ENCODE results near the gene C1orf115. TPM values are rescaled to one million over a fixed set of nuclear protein-coding genes. Genes with fewer than 3 reads are reported as not detected.
"Not testable (repeated sequence)": the region's sequence is repeated elsewhere in the genome, so short reads cannot be mapped to it uniquely, and the experiment has no call there.

C1orf115 gene
- polyA plus RNA-seq, 1 of the 3 experiments (the other 2 are of a cell fraction), result 4.2 TPM

DNA sequence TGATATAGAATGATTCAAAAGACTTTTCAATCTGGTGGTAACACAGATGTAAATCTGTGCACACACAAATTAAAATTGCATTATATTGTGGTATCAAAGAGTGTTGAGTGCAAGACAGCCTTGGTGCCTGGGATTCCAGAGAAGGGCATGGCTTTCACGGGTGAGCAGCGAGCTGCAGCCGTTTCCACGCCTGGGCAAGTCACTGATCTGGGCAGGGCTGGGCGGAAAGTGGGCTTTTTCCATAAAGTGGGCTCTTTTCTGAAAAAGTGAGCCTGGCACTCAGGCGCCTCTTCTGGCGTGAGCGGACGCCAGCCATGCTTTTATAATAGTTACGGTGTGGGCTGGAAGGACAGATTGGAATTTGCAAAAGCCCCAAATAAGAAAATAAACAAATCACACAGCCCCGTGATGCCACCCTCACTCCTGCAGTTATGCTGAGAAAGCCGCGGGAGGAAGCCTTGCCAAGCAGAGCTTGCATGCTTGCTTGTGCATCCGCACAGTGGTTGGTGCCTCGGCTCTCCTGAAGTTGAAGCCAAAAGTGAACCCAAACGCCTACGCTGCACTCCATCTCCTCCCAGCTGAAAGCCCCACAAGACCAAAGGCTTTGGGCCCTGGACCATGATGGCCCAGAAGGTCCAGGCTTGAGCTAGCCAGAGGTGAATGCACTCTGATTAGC, 7.1 kb upstream of the C1orf115 start:
- WGBS (ENCODE audit: low lambda C conversion rate), result 85% methylated on average over 17 of the region's 17 CpGs
- no peak for DNase-seq
- H3K4me3 ChIP-seq (ENCODE audit: low read depth in 2 of 2, low read length in 1 of 2), result no peak overlapping the region

DNA sequence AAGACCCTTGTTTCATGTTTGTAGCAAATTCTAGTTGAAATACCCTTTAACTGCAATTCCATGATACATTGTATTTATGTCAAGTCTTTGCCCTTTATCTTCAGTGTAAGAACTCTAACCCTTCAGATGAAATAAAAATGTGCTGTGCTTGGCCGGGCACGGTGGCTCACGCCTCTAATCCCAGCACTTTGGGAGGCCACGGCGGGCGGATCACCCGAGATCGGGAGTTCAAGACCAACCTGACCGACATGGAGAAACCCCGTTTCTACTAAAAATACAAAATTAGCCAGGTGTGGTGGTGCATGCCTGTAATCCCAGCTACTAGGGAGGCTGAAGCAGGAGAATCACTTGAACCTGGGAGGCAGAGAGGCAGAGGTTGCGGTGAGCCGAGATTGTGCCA, 6.4 kb upstream of the C1orf115 start:
- CTCF ChIA-PET, result interaction anchor here (1.7 to 2.9 kb wide), 2 partner anchors 49 to 93 kb away, joined by 7 to 11 read pairs; no protein-coding TSS in a partner anchor
- 96% methylated on average over 12 of the region's 12 CpGs for WGBS (ENCODE audit: low lambda C conversion rate)

More for the DNA sequence above, 7.1 kb upstream of the C1orf115 start:
- no peaks in the 10 kb centered on the region for H3K79me2 ChIP-seq (ENCODE audit: insufficient read depth)
- no peaks in the 10 kb centered on the region for H3K36me3 ChIP-seq (replicated peaks in 1 of 2; ENCODE audit: control insufficient read depth in 1 of 2, insufficient read depth in 2 of 2, low read length in 1 of 2)
- no peaks in the 10 kb centered on the region for H3K9me3 ChIP-seq
- H3K27me3 ChIP-seq (ENCODE audit: insufficient read depth), result no peaks in the 10 kb centered on the region
- ChIA-PET POLR2A (no interaction called here), CTCF (interaction anchor here (1.7 kb wide), 1 partner anchor 94 kb away, joined by 11 read pairs; no protein-coding TSS in a partner anchor)
- H2AFZ ChIP-seq (ENCODE audit: low read depth), result no peak overlapping the region
- H3K4me1 ChIP-seq (ENCODE audit: control insufficient read depth in 1 of 2, insufficient read depth in 2 of 2, low read depth in 1 of 2, low read length in 1 of 2), result no peaks in the 10 kb centered on the region
- H3K4me2 ChIP-seq, result no peak overlapping the region
- H4K20me1 ChIP-seq (ENCODE audit: insufficient read depth), result no peaks in the 10 kb centered on the region
- H3K9me2 ChIP-seq, result no peaks in the 10 kb centered on the region
- no peak overlapping the region for H3K9ac ChIP-seq
- H3K27ac ChIP-seq (ENCODE audit: low read depth in 2 of 2, low read length in 1 of 2), result no peak overlapping the region
- TF ChIP-seq, protein P1, sequence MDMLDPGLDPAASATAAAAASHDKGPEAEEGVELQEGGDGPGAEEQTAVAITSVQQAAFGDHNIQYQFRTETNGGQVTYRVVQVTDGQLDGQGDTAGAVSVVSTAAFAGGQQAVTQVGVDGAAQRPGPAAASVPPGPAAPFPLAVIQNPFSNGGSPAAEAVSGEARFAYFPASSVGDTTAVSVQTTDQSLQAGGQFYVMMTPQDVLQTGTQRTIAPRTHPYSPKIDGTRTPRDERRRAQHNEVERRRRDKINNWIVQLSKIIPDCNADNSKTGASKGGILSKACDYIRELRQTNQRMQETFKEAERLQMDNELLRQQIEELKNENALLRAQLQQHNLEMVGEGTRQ (IDR thresholded peaks at IDR 0.05; ENCODE audit: borderline replicate concordance, low read depth, low read length), result no peak
- TF ChIP-seq, protein P2, sequence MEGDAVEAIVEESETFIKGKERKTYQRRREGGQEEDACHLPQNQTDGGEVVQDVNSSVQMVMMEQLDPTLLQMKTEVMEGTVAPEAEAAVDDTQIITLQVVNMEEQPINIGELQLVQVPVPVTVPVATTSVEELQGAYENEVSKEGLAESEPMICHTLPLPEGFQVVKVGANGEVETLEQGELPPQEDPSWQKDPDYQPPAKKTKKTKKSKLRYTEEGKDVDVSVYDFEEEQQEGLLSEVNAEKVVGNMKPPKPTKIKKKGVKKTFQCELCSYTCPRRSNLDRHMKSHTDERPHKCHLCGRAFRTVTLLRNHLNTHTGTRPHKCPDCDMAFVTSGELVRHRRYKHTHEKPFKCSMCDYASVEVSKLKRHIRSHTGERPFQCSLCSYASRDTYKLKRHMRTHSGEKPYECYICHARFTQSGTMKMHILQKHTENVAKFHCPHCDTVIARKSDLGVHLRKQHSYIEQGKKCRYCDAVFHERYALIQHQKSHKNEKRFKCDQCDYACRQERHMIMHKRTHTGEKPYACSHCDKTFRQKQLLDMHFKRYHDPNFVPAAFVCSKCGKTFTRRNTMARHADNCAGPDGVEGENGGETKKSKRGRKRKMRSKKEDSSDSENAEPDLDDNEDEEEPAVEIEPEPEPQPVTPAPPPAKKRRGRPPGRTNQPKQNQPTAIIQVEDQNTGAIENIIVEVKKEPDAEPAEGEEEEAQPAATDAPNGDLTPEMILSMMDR (IDR thresholded peaks at IDR 0.05), result no peak
- TF ChIP-seq, protein P3, sequence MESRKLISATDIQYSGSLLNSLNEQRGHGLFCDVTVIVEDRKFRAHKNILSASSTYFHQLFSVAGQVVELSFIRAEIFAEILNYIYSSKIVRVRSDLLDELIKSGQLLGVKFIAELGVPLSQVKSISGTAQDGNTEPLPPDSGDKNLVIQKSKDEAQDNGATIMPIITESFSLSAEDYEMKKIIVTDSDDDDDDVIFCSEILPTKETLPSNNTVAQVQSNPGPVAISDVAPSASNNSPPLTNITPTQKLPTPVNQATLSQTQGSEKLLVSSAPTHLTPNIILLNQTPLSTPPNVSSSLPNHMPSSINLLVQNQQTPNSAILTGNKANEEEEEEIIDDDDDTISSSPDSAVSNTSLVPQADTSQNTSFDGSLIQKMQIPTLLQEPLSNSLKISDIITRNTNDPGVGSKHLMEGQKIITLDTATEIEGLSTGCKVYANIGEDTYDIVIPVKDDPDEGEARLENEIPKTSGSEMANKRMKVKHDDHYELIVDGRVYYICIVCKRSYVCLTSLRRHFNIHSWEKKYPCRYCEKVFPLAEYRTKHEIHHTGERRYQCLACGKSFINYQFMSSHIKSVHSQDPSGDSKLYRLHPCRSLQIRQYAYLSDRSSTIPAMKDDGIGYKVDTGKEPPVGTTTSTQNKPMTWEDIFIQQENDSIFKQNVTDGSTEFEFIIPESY (IDR thresholded peaks at IDR 0.05; ENCODE audit: borderline replicate concordance, low read depth), result no peak
- TF ChIP-seq ELF1 (IDR thresholded peaks at IDR 0.05) (no peak), RXRA (IDR thresholded peaks at IDR 0.05; ENCODE audit: borderline replicate concordance, low read depth) (no peak), SIN3A (IDR thresholded peaks at IDR 0.05; ENCODE audit: borderline replicate concordance, low read depth, low read length) (no peak), TCF12 (IDR thresholded peaks at IDR 0.05) (no peak)
- H3F3A ChIP-seq (replicated peaks; ENCODE audit: insufficient read depth), result no peaks in the 10 kb centered on the region

More for the DNA sequence above, 6.4 kb upstream of the C1orf115 start:
- H2AFZ ChIP-seq (ENCODE audit: low read depth); H3K9me2 ChIP-seq; DNase-seq; H3K9ac ChIP-seq; H3K4me2 ChIP-seq; H3K4me3 ChIP-seq (ENCODE audit: low read depth in 2 of 2, low read length in 1 of 2); POLR2A ChIA-PET; H3K36me3 ChIP-seq (replicated peaks in 1 of 2; ENCODE audit: control insufficient read depth in 1 of 2, insufficient read depth in 2 of 2, low read length in 1 of 2); H3K27me3 ChIP-seq (ENCODE audit: insufficient read depth); H3K27ac ChIP-seq (ENCODE audit: low read depth in 2 of 2, low read length in 1 of 2); H3K79me2 ChIP-seq (ENCODE audit: insufficient read depth); H3K9me3 ChIP-seq; H4K20me1 ChIP-seq (ENCODE audit: insufficient read depth); H3K4me1 ChIP-seq (ENCODE audit: control insufficient read depth in 1 of 2, insufficient read depth in 2 of 2, low read depth in 1 of 2, low read length in 1 of 2); H3F3A ChIP-seq (replicated peaks; ENCODE audit: insufficient read depth): not testable (repeated sequence)
